ENCODE data around the gene KCTD17.

DNA sequence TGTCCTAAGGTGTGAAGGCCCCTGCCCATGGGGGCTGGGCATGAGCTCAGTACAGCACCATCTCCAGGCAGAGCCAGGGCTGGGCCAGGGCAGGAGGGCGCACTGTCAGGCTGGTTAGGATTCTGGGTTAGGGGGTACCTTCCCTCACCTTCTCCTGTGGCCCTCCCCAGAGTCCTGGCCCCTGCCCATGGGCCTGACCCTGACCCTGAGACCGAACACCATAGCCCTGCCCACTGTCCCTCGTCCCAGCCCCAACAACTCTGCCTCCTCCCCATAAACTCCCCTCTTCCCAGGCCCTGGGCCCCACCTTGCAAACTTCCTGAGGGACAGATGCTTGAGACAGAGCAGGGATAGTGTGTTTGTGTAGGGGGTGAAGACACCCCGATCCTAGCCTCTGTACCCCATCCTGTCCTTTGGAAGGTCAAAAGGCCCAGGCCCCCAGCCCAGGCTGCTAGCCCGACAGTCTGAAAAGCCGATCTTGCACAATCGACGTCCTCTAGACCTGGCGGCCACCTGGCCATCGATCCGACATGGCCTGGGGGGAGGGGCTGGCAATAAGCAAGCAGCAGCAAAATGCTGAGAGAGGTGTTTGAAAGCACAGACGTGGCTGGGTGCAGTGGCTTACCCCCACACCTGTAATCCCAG, 60.7 kb downstream of the KCTD17 start:
- TF ChIP-seq CEBPB (IDR thresholded peaks at IDR 0.05) (no peak), YY1 (IDR thresholded peaks at IDR 0.05; ENCODE audit: low read depth) (no peak), REST (IDR thresholded peaks at IDR 0.05; ENCODE audit: low read depth) (no peak), MAX (IDR thresholded peaks at IDR 0.05) (no peak), RAD21 (IDR thresholded peaks at IDR 0.05; ENCODE audit: low read depth) (no peak), TAF1 (IDR thresholded peaks at IDR 0.05; ENCODE audit: low read depth) (no peak), EP300 (IDR thresholded peaks at IDR 0.05; ENCODE audit: borderline replicate concordance) (no peak), ZBTB7A (IDR thresholded peaks at IDR 0.05; ENCODE audit: low read depth) (no peak), CREB1 (IDR thresholded peaks at IDR 0.05; ENCODE audit: low read depth) (no peak), USF1 (IDR thresholded peaks at IDR 0.05) (no peak), NFIC (IDR thresholded peaks at IDR 0.05) (no peak), TEAD4 (IDR thresholded peaks at IDR 0.05) (no peak), TCF12 (IDR thresholded peaks at IDR 0.05; ENCODE audit: low read depth) (no peak), FOXM1 (IDR thresholded peaks at IDR 0.05; ENCODE audit: borderline replicate concordance, low read depth) (no peak)

Measured in Ishikawa (cell line).